Body of pancreas (tissue), 4 donors: Measurements from ENCODE around the gene NUP50.

Experiments used
- CTCF ChIP-seq, 7 experiments: fragments of 450-650 bp in 4 of 7; fragments of 200-600 bp in 3 of 7; sonication (generic) in 3 of 7; IDR thresholded peaks; one replicate each; pipeline ENCODE4 v1.5.1; 2016 to 2019; ENCODE audit warnings: antibody characterized with exemption in 7 of 7
- POLR2A ChIP-seq, 3 donors: fragments of 450-650 bp; IDR thresholded peaks; one replicate each; pipeline ENCODE4 v1.6.1; 2016; ENCODE audit warnings: antibody characterized with exemption in 3 of 3, mild to moderate bottlenecking in 2 of 3

GRCh38 chr22:45229181-45229580 lies 65.5 kb downstream of the NUP50 start:
- TF ChIP-seq CTCF (IDR thresholded peaks at IDR 0.05) (no peak), POLR2A (IDR thresholded peaks at IDR 0.05) (no peak)
